GM18511 (cell line): ENCODE data around the gene TBXAS1.

Experiments
- ATAC-seq: cut with Tn5 transposase; IDR thresholded peaks from one replicate; pipeline ENCODE4 v1.9.1; 2021; ENCODE audit warnings: mild to moderate bottlenecking, moderate library complexity; ENCODE audit not compliant: unreplicated experiment

TBXAS1 gene

GRCh38 chr7:139942636-139943035, 113.6 kb downstream of the TBXAS1 start:
- no peak for ATAC-seq

GRCh38 chr7:139943401-139943800, 114.3 kb downstream of the TBXAS1 start:
- ATAC-seq: no peak

GRCh38 chr7:139944248-139944647, 115.2 kb downstream of the TBXAS1 start:
- no peak for ATAC-seq

- no peak for ATAC-seq
Observed at GRCh38 chr7:139946533-139946932, 117.5 kb downstream of the TBXAS1 start.

- no peak for ATAC-seq
Observed at GRCh38 chr7:139947021-139947420, 118.0 kb downstream of the TBXAS1 start.

- no peak for ATAC-seq
Observed at GRCh38 chr7:139948167-139948566, 119.1 kb downstream of the TBXAS1 start.

- ATAC-seq: no peak
Observed at GRCh38 chr7:139948587-139949335, 119.7 kb downstream of the TBXAS1 start.

GRCh38 chr7:139949629-139950028, 120.6 kb downstream of the TBXAS1 start:
- no peak for ATAC-seq

- no peak for ATAC-seq
Observed at GRCh38 chr7:139950881-139951525, 121.9 kb downstream of the TBXAS1 start.

GRCh38 chr7:139953229-139953628, 124.2 kb downstream of the TBXAS1 start:
- no peak for ATAC-seq

GRCh38 chr7:139955109-139955820, 126.2 kb downstream of the TBXAS1 start:
- no peak for ATAC-seq

- ATAC-seq: no peak
Observed at GRCh38 chr7:139958599-139959284, 129.7 kb downstream of the TBXAS1 start.

- ATAC-seq: no peak
Observed at GRCh38 chr7:139959285-139959628, 130.2 kb downstream of the TBXAS1 start.

- ATAC-seq: no peak
Observed at GRCh38 chr7:139959718-139960117, 130.7 kb downstream of the TBXAS1 start.

- ATAC-seq: no peak
Observed at GRCh38 chr7:139960157-139960556, 131.1 kb downstream of the TBXAS1 start.

- no peak for ATAC-seq
Observed at GRCh38 chr7:139965942-139966628, 137.0 kb downstream of the TBXAS1 start.

GRCh38 chr7:139966949-139967348, 137.9 kb downstream of the TBXAS1 start:
- ATAC-seq: no peak

GRCh38 chr7:139968931-139969330, 139.9 kb downstream of the TBXAS1 start:
- ATAC-seq: no peak

- no peak for ATAC-seq
Observed at GRCh38 chr7:139972029-139972428, 143.0 kb downstream of the TBXAS1 start.

GRCh38 chr7:139973101-139974050, 144.3 kb downstream of the TBXAS1 start:
- ATAC-seq: no peak
